Measurements from ENCODE around the gene ASRGL1.
"Not testable (repeated sequence)": the region's sequence is repeated elsewhere in the genome, so short reads cannot be mapped to it uniquely, and the experiment has no call there.

Gene ASRGL1

GRCh38 chr11:62337303-62338181 lies at the start of gene ASRGL1:
TSS of gene ASRGL1 (plus strand) at chr11:62337448. CDS start at chr11:62337978, 530 bp downstream.
- DNase-seq (ENCODE audit: low spot score), result peak; percentile 96

- DNase-seq (ENCODE audit: low spot score), result peak; percentile 51
Measured at GRCh38 chr11:62295504-62295903, 41.7 kb upstream of the ASRGL1 start.

DNA sequence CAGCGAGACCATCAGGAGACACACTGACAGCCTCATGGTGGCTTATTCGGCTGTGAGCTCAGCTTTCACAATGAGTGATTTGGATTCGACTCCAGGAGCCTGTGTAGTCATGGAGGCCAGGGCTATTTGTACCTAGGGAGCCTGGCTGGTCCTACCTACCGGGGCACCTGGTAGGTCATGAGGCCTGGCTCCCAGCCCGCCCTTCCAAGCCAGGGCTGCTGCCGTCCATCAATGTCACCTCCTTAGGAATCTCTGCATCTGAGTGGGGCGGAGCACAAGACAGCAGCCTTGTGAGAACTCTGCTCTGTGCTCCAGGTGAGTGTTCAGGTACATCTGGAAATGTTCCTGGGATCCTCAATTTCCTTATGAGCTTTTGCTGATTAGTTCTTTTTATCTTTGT lies 38.3 kb upstream of the ASRGL1 start, which contains the start of gene SCGB1D4:
SCGB1D4 (minus strand) TSS at position 101 of the 400 bp plus-strand sequence; CDS start at position 36, 65 bp downstream.
- DNase-seq (ENCODE audit: low spot score), result no peak

- no peak for DNase-seq (ENCODE audit: low spot score)
Measured at GRCh38 chr11:62306227-62306626, 31.0 kb upstream of the ASRGL1 start.

DNA sequence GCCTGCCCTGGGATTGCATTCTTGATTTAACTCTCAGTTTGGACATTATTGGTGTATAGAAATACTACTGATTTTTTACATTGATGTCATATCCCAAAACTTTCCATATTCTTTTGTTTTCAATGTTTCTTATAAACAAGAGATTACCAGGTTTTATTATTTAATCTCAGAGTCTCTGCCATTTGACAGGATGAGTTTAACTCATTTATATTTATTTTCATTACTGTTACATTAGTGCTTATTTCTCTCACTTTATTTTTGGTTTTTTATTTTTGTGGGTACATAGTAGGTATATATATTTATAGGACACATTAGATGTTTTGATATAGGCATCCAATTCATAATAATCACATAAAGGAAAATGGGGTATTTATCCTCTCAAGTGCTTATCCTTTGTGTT lies 29.3 kb upstream of the ASRGL1 start:
- DNase-seq (ENCODE audit: low spot score), result no peak

DNA sequence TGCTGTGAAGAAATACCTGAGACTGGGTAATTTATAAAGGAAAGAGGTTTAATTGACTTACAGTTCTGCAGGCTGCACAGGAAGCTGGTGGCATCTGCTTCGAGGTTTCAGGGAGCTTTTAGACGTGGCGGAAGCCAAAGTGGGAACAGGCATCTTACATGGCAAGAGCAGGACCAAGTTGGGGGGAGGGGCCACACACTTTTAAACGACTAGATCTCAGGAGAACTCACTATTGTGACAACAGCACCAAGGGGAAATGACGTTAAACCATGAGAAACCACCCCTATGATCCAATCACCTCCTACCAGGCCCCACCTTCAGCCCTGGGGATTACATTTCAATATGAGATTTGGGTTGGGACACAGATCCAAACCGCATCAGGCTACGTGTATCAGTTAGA lies 27.3 kb upstream of the ASRGL1 start:
- no peak for DNase-seq (ENCODE audit: low spot score)

DNA sequence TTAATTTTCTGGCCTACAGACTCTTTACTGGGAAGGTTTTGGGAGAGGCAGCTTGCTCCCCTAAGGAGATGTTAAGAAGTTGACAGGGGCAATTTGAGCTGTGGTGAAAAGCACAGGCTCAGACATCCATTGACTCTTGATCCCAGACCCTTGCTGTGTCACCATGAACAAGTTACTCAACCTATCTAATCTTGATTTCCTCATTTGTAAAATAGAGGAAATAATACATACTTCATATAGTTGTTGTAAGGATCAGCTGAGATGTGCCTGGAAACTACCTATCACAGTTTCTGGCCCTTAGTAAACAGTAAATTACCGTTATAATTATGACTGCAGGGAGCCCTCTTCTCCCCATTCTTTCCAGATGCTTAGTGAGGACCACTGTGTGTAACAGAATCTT lies 21.8 kb upstream of the ASRGL1 start:
- no peak for DNase-seq (ENCODE audit: low spot score)

- DNase-seq (ENCODE audit: low spot score), result no peak
Measured at GRCh38 chr11:62322524-62322923, 14.7 kb upstream of the ASRGL1 start.

DNA sequence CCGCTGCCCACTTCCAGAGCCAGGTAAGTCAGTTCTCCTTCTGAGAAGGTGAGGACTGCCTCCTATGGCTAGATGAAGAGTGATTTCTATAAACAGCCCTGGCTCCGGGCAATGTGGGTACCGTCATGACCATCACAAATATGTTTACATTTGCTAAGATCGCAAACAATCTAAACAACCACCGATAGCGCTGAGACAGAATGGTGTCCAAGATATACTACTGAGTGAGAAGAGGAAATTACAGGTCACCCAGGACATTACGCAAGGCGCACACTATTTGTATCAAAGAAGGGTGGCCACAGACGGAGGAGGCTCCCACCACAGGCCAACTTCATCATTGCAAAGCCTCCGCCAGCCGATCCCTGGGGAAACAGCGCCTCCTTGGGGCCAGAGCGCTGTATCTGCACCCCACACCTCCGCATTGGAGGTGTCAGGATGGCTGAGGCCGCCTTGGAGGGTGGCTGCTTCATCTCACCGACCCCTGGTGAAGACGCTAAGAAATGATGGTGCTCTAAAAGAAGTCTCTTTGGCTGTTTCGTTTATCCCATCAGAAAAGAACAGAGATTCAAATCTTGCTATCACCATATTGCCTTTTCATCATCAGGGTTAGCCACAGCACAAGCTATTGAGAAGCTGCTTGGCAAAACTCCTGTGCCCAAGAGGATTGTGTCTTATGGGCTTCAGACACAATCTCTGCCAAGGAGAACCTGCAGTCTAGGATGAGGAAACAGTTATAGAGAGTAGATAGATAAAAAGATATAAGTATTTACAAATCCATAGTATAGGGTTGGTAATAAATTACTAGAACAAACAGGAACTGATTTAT lies 12.3 kb upstream of the ASRGL1 start:
- peak; percentile 77 for DNase-seq (ENCODE audit: low spot score)

DNA sequence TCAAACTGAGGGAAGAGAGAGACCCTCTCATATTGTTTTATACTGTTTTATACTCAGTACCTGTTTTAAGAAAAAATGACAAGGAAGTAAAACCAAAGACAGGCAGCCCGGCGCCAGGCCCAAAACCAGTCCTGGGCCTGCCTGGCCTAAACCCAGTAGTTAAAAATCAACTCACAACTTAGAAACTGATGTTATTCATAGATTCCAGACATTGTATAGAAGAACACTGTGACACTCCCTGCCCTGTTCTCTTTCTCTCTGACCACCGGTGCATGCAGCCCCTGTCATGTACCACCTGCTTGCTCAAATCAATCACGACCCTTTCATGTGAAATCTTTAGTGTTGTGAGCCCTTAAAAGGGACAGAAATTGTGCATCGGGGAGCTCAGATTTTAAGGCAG lies 11.5 kb upstream of the ASRGL1 start:
- not testable (repeated sequence) for DNase-seq (ENCODE audit: low spot score)

DNA sequence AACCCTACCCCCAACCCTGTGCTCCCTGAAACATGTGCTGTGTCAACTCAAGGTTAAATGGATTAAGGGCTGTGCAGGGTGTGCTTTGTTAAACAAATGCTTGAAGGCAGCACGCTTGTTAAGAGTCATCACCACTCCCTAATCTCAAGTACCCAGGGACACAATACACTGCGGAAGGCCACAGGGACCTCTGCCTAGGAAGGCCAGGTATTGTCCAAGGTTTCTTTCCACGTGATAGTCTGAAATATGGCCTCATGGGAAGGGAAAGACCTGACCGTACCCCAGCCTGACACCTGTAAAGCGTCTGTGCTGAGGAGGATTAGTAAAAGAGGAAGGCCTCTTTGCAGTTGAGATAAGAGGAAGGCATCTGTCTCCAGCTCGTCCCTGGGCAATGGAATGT lies 10.5 kb upstream of the ASRGL1 start:
- DNase-seq (ENCODE audit: low spot score), result not testable (repeated sequence)

GRCh38 chr11:62327541-62327940 lies 9.7 kb upstream of the ASRGL1 start:
- not testable (repeated sequence) for DNase-seq (ENCODE audit: low spot score)

DNA sequence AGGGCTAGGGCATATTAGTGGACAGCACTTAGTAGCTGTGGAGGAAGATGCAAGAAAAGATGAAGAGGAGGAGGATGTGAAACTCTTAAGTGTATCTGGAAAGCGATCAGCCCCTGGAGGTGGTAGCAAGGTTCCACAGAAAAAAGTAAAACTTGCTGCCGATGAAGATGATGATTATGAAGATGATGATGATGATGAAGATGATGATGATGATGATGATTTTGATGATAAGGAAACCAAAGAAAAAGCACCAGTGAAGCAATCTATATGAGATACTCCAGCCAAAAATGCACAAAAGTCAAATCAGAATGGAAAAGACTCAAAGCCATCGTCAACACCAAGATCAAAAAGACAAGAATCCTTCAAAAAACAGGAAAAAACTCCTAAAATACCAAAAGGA lies 6.0 kb upstream of the ASRGL1 start:
- not testable (repeated sequence) for DNase-seq (ENCODE audit: low spot score)

DNA sequence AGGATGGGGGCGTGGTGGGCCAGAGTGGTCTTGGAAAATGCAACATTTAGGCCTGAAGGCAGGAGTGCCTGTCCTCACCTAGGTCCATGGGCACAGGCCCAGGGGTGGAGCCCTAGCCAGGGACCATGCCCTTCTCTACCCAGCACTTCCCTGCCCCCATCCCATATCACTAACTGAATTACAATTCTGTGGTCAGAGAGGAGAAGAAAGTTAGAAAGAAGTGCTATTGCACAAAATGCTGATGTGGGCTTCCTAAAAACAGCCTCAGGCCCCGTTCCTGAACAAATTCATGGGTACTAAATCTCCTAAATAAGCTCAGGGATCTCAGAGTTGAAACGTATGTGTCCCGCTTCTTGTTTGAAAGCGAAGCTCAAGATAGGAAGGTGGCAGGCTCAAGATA lies 3.5 kb upstream of the ASRGL1 start:
- DNase-seq (ENCODE audit: low spot score), result no peak

GRCh38 chr11:62336949-62337302 lies 322 bp upstream of the ASRGL1 start:
- DNase-seq (ENCODE audit: low spot score), result not testable (repeated sequence)

DNA sequence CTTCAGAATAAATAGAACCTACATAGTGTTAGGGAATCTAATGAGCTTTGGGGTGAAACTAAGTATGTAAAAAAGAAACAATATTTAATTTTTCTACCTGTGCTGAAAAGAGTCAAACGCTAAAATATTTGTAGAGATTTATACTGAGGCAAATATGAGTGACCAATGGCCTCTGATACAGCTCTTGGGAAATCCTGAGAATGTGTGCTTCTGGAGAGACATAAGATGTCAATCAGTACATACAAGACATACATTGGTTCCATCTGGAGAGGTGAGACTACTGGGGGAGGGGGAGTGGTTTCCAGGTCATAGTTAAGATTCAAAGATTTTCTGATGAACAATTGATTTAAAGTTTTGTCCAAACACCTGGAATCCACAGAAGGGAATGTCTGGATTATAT lies 970 bp downstream of the ASRGL1 start:
- no peak for DNase-seq (ENCODE audit: low spot score)

DNA sequence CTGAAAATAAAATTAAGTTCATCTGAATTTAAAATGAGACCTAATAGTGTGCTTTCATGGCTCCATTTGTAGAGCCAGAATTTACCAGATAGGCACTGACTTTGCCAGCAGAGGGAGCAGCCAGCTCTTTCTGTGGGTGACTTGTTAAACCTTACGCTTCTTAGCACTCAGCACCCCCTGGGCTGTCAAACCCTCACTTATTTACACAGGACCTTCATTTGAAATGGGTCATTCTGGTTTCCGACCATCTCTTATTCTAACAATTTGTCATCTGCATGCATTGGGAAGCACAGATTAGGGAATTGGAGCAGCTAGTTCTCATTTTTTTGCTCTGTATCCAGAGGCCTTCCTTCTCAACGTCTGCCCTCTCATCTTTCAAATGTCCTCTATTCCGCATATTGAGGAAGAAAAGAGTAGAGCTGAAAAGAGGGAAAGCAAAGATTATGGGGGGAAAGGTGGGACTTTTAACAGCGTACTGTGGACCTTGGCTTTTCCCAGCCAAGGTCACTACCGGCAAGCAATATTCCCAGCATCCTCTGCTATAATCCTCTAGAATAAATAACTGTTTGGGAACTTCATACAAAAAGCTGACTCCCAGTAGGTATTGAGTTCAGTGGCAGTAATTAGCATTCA lies 3.1 kb downstream of the ASRGL1 start:
- peak; percentile 64 for DNase-seq (ENCODE audit: low spot score)

- DNase-seq (ENCODE audit: low spot score), result no peak
Measured at GRCh38 chr11:62341588-62341987, 4.3 kb downstream of the ASRGL1 start.

GRCh38 chr11:62343646-62344190 lies 6.5 kb downstream of the ASRGL1 start:
- not testable (repeated sequence) for DNase-seq (ENCODE audit: low spot score)

DNA sequence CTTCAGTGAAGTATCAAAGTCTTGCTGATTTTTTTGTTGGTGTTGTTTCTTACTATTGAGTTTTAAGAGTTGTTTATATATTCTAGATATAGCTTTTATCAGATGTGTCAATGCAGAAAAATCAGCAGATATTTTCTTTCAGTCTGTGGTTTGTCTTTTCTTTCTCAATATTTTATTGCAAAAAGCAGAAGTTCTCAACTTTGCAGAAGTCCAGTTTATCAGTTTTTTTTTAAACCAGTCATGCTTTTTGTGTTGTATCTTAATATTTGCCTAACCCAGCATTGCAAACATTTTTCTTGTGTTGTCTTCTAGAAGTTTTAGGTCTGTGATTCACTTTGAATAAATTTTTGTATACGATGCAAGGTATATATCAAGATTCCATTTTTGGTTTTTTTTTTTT lies 7.0 kb downstream of the ASRGL1 start:
- no peak for DNase-seq (ENCODE audit: low spot score)

GRCh38 chr11:62345861-62346260 lies 8.6 kb downstream of the ASRGL1 start:
- no peak for DNase-seq (ENCODE audit: low spot score)

Data from AG20443 (cell line).